ENCODE measurements around the gene COL5A2. TPM values are rescaled to one million over a fixed set of nuclear protein-coding genes. Genes with fewer than 3 reads are reported as not detected.

The COL5A2 gene
- total and polyA plus RNA-seq, 9 of the 15 experiments (the other 6 are each of a cell fraction or from before 2014, with no cell fraction given) = 0.01 to 0.54 (median 0.19) TPM

- Histone ChIP-seq H3K9ac (ENCODE audit: insufficient read depth in 1 of 2, low read depth in 2 of 2, low read length in 2 of 2) (no peak overlapping the region), H2AFZ (ENCODE audit: low read depth, low read length) (no peak overlapping the region), H3K4me1 (replicated peaks in 1 of 2; ENCODE audit: control insufficient read depth in 2 of 2, insufficient read depth in 2 of 2, low read length in 2 of 2) (no peaks in the 10 kb centered on the region), H3K27ac (ENCODE audit: extremely low read depth, low read depth, low read length) (no peak overlapping the region), H3K36me3 (ENCODE audit: control insufficient read depth, insufficient read depth, low read length) (no peaks in the 10 kb centered on the region), H3K4me2 (ENCODE audit: insufficient read depth, low read length) (no peak overlapping the region), H3K27me3 (ENCODE audit: control insufficient read depth in 2 of 2, insufficient read depth in 2 of 2, low read length in 2 of 2) (no peaks in the 10 kb centered on the region), H4K20me1 (replicated peaks; ENCODE audit: control insufficient read depth, insufficient read depth, low read length) (no peaks in the 10 kb centered on the region), H3K9me1 (ENCODE audit: control insufficient read depth, insufficient read depth, low read length) (no peaks in the 10 kb centered on the region), H3K79me2 (ENCODE audit: control insufficient read depth, insufficient read depth, low read length) (no peaks in the 10 kb centered on the region), H3K9me3 (replicated peaks; ENCODE audit: control insufficient read depth, insufficient read depth, low read depth, low read length) (no peaks in the 10 kb centered on the region), H3K4me3 (no peak overlapping the region)
- no peak for DNase-seq (ENCODE audit: extremely low read depth in 1 of 4, low spot score in 3 of 4)
- in situ Hi-C loops (cut with MboI) = no loop called here
- WGBS (ENCODE audit: insufficient coverage, low coverage, missing lambda C conversion rate) = 0% methylated on average over 3 of the region's 3 CpGs
- intact Hi-C loops (cut with micrococcal nuclease) = no loop called here
- POLR2A ChIA-PET = interaction anchor here (0.7 kb wide), 1 partner anchor 1832 kb away, joined by 5 read pairs; no protein-coding TSS in a partner anchor
- no peak for FAIRE-seq
- no TSS peak for BruUV-seq (replicated peaks)
- CTCF ChIA-PET (ENCODE audit: low intra/inter-chr PET ratio) = no interaction called here
- TF ChIP-seq NFATC3 (IDR thresholded peaks at IDR 0.05) = no peak
- no peak for TF ChIP-seq ZNF263 (CRISPR knock-in tag; IDR thresholded peaks at IDR 0.05; ENCODE audit: borderline replicate concordance)
- TF ChIP-seq GATAD2A (IDR thresholded peaks at IDR 0.05) = no peak
- ATAC-seq = no peak
These were observed 15.7 kb downstream of the COL5A2 start for GRCh38 chr2:189163889-189164288.

DNA sequence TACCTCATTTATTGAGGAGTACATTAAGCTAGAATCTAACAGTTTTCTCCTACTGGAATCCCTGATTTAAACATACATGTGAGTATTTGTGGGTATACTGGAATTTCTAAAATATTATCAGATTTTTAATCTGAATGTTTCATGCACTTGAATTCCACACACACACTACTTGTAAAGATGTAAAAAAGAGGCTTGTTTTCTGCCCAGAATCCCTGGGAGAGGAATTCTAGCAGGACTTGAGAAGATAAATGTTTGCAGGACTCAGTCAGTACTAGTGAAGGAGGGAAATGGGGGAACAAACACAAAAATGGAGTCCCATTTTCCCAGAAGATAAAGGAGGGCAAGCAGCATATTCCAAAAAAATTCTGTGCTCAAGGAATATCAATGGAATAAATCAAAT, 17.0 kb downstream of the COL5A2 start:
- in situ Hi-C loops (cut with MboI) = no loop called here
- Histone ChIP-seq H3K27me3 (ENCODE audit: control insufficient read depth in 2 of 2, insufficient read depth in 2 of 2, low read length in 2 of 2) (no peaks in the 10 kb centered on the region), H3K4me1 (replicated peaks in 1 of 2; ENCODE audit: control insufficient read depth in 2 of 2, insufficient read depth in 2 of 2, low read length in 2 of 2) (no peaks in the 10 kb centered on the region), H3K4me2 (ENCODE audit: insufficient read depth, low read length) (no peak overlapping the region), H3K9me1 (ENCODE audit: control insufficient read depth, insufficient read depth, low read length) (no peaks in the 10 kb centered on the region), H3K36me3 (ENCODE audit: control insufficient read depth, insufficient read depth, low read length) (no peaks in the 10 kb centered on the region), H4K20me1 (replicated peaks; ENCODE audit: control insufficient read depth, insufficient read depth, low read length) (no peaks in the 10 kb centered on the region), H3K4me3 (no peak overlapping the region), H3K9me3 (replicated peaks; ENCODE audit: control insufficient read depth, insufficient read depth, low read depth, low read length) (no peaks in the 10 kb centered on the region), H3K27ac (ENCODE audit: extremely low read depth, low read depth, low read length) (no peak overlapping the region), H2AFZ (ENCODE audit: low read depth, low read length) (no peak overlapping the region), H3K9ac (ENCODE audit: insufficient read depth in 1 of 2, low read depth in 2 of 2, low read length in 2 of 2) (no peak overlapping the region), H3K79me2 (ENCODE audit: control insufficient read depth, insufficient read depth, low read length) (no peaks in the 10 kb centered on the region)
- DNase-seq (ENCODE audit: extremely low read depth in 1 of 4, low spot score in 3 of 4) (no peak), ATAC-seq (no peak), FAIRE-seq (no peak)
- TF ChIP-seq TCF7 (IDR thresholded peaks at IDR 0.05; ENCODE audit: borderline replicate concordance) = no peak
- no peak for TF ChIP-seq PHTF2 (CRISPR knock-in tag; IDR thresholded peaks at IDR 0.05)
- TF ChIP-seq SAFB2 (IDR thresholded peaks at IDR 0.05; ENCODE audit: borderline replicate concordance, low read depth, low read length, severe bottlenecking) = no peak
- no peak for TF ChIP-seq HIVEP1 (CRISPR knock-in tag; IDR thresholded peaks at IDR 0.05)
- TF ChIP-seq EGR1 (conservative IDR thresholded peaks at IDR 0.05) = no peak
- no peak for TF ChIP-seq CBX2 (IDR thresholded peaks at IDR 0.05; ENCODE audit: insufficient read depth, low read length, poor library complexity, severe bottlenecking)
- TF ChIP-seq ZKSCAN1 (IDR thresholded peaks at IDR 0.05; ENCODE audit: low read depth, low read length) = no peak
- no peak for TF ChIP-seq KDM2B (CRISPR knock-in tag; IDR thresholded peaks at IDR 0.05)
- no peak for TF ChIP-seq SREBF2 (CRISPR knock-in tag; IDR thresholded peaks at IDR 0.05)
- CTCF ChIA-PET (ENCODE audit: low intra/inter-chr PET ratio) = no interaction called here
- no TSS peak for BruUV-seq (replicated peaks)
- intact Hi-C loops (cut with micrococcal nuclease) = no loop called here
- POLR2A ChIA-PET = no interaction called here
